Astrocyte (in vitro differentiated cells and primary cell): ENCODE measurements around the gene DRICH1. TPM values are rescaled to one million over a fixed set of nuclear protein-coding genes. Genes with fewer than 3 reads are reported as not detected.
"Not testable (repeated sequence)": the region's sequence is repeated elsewhere in the genome, so short reads cannot be mapped to it uniquely, and the experiment has no call there.

Source experiments
- DNase-seq: peaks from one replicate; pipeline ENCODE4 v3.0.0-alpha.2; 2010; ENCODE audit warnings: low read depth
- FAIRE-seq: peaks from 2 replicates; lab custom pipeline; 2011; peaks lifted over from hg19 to GRCh38; lab: Jason Lieb, UNC
- H2AFZ ChIP-seq: 2 replicates; pipeline ENCODE4 v1.6.0; 2012; ENCODE audit warnings: low read depth, low read length, inconsistent platforms
- H3K27ac ChIP-seq: 2 replicates; pipeline ENCODE4 v1.5.1; 2011; ENCODE audit warnings: low read depth, low read length, inconsistent platforms
- H3K27me3 ChIP-seq: 2 replicates; pipeline ENCODE4 v1.6.0; 2011; ENCODE audit warnings: low read length, inconsistent platforms; ENCODE audit not compliant: insufficient read depth
- H3K36me3 ChIP-seq: 2 replicates; pipeline ENCODE4 v1.5.1; 2011; ENCODE audit warnings: low read length, inconsistent platforms; ENCODE audit not compliant: insufficient read depth
- H3K4me1 ChIP-seq: 2 replicates; pipeline ENCODE4 v1.5.1; 2011; ENCODE audit warnings: low read length, inconsistent platforms; ENCODE audit not compliant: insufficient read depth
- H3K4me2 ChIP-seq: 2 replicates; pipeline ENCODE4 v1.6.0; 2012; ENCODE audit warnings: low read length, inconsistent platforms
- H3K4me3 ChIP-seq: 2 replicates; pipeline ENCODE4 v1.5.1; 2011; ENCODE audit warnings: low read depth, mild to moderate bottlenecking, low read length, inconsistent platforms; ENCODE audit not compliant: insufficient read depth
- H3K79me2 ChIP-seq: 2 replicates; pipeline ENCODE4 v1.6.0; 2012; ENCODE audit warnings: mild to moderate bottlenecking, low read length, inconsistent platforms; ENCODE audit not compliant: insufficient read depth
- H3K9ac ChIP-seq: 2 replicates; pipeline ENCODE4 v1.6.0; 2012; ENCODE audit warnings: mild to moderate bottlenecking, low read length, inconsistent platforms
- H3K9me3 ChIP-seq: 2 replicates; pipeline ENCODE4 v1.5.1; 2012; ENCODE audit warnings: low read depth, mild to moderate bottlenecking, low read length, inconsistent platforms; ENCODE audit not compliant: insufficient read depth
- H4K20me1 ChIP-seq: 2 replicates; pipeline ENCODE4 v1.6.0; 2012; ENCODE audit warnings: low read length, inconsistent platforms; ENCODE audit not compliant: insufficient read depth
- H3K27ac Mint-ChIP-seq: one replicate; pipeline ENCODE4 v1.8.0; 2021; ENCODE audit warnings: mild to moderate bottlenecking, mixed read lengths; ENCODE audit not compliant: unreplicated experiment
- H3K27me3 Mint-ChIP-seq: one replicate; pipeline ENCODE4 v1.8.0; 2021; ENCODE audit warnings: low read depth, mixed read lengths; ENCODE audit not compliant: unreplicated experiment
- H3K36me3 Mint-ChIP-seq: one replicate; pipeline ENCODE4 v1.8.0; 2021; ENCODE audit warnings: low read depth, mixed read lengths; ENCODE audit not compliant: unreplicated experiment
- H3K4me1 Mint-ChIP-seq: one replicate; pipeline ENCODE4 v1.8.0; 2021; ENCODE audit warnings: low read depth, mixed read lengths; ENCODE audit not compliant: unreplicated experiment
- H3K4me3 Mint-ChIP-seq: one replicate; pipeline ENCODE4 v1.8.0; 2021; ENCODE audit warnings: mild to moderate bottlenecking, moderate library complexity, mixed read lengths; ENCODE audit not compliant: unreplicated experiment
- H3K9me3 Mint-ChIP-seq: one replicate; pipeline ENCODE4 v1.8.0; 2021; ENCODE audit warnings: mild to moderate bottlenecking, mixed read lengths; ENCODE audit not compliant: unreplicated experiment
- EZH2 ChIP-seq: IDR thresholded peaks from 2 replicates; pipeline ENCODE4 v1.6.1; 2012; ENCODE audit warnings: mild to moderate bottlenecking, low read length, inconsistent platforms; ENCODE audit not compliant: insufficient read depth
- total RNA-seq: library from RNA; stranded (reverse); gene quantifications from 2 replicates; pipeline ENCODE4 v1.2.1, GENCODE V29; 2021
- TF ChIP-seq, protein P1 (sequence below): IDR thresholded peaks from 2 replicates; pipeline ENCODE4 v1.5.1; 2011; ENCODE audit warnings: low read depth, mild to moderate bottlenecking, inconsistent platforms, low read length, moderate library complexity; ENCODE audit not compliant: insufficient read depth

The DRICH1 gene
- total RNA-seq, 1 donor from 2014 or later, result not detected

DNA sequence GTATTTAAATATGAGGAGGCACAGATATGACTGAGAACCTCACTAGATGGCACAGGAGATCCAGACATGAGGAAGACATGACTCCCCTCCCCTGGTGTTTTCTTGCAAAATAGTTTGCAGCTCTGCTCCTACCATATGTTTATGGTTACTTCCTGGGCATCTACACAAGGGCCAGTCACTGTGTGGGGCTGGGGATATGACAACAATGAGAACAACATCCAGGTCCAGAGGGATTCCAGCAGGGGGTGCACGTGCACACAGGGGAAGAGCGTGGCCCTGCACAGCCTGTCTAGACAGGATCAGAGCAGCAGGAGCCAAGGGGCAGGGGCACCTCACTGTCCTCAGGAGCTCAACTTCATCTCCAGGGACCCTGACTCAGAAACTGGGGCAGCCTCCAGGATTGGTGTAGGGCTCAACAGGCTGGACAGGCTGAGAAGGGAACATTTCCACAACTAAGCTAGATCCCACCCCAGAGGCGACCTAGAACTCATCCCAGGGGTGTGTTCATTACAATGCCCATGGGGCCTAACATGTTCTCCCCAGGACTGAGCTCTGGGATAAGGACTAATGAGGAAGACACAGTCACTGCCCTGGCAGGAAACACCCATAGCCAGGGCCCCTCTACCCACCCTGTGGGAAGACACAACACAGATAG is 4.6 kb downstream of the DRICH1 start:
- H3K9me3 Mint-ChIP-seq, H2AFZ ChIP-seq, H3K27me3 ChIP-seq, H3K4me1 Mint-ChIP-seq, DNase-seq, H3K9ac ChIP-seq, H3K9me3 ChIP-seq, H3K36me3 ChIP-seq, FAIRE-seq, H3K4me3 Mint-ChIP-seq, H3K27ac ChIP-seq, H3K4me2 ChIP-seq, H4K20me1 ChIP-seq, H3K4me3 ChIP-seq, H3K27ac Mint-ChIP-seq, H3K79me2 ChIP-seq, H3K36me3 Mint-ChIP-seq, H3K4me1 ChIP-seq: not testable (repeated sequence)
- H3K27me3 Mint-ChIP-seq, result peaks cover 41% of the 10 kb centered on the region

DNA sequence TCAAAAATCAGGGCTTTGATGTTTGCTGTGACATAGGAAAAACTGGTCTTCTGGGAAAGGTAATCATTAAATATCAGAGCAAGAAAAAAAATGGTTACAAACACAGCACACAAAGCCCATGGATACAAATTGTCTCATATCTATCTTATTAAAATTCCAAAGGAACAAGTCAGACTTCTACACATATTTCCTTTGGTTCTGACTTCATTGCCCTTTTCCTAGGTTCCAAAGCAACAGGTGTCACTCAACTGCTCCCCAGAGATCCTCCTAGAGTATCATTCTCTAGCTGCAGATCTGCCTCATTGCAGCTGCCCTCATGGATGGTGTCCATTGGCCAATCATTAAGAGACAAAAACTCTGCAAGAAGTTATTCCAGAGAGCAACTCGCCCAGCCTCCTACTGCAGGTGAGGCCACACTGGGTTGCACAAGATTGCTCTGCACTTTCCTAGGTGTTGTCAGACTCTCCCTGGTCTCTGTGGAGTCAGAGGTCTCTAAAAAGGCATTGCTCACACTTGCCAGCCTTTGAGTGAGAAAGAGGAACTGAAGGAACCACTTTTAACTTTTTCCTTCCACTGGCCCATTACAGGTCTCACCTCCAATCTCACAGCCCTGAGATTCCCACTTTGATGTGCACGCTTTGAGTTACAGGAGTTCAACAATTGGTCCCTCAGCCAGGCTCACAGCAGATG is 5.7 kb downstream of the DRICH1 start:
- peaks cover 44% of the 10 kb centered on the region for H3K27me3 Mint-ChIP-seq

DNA sequence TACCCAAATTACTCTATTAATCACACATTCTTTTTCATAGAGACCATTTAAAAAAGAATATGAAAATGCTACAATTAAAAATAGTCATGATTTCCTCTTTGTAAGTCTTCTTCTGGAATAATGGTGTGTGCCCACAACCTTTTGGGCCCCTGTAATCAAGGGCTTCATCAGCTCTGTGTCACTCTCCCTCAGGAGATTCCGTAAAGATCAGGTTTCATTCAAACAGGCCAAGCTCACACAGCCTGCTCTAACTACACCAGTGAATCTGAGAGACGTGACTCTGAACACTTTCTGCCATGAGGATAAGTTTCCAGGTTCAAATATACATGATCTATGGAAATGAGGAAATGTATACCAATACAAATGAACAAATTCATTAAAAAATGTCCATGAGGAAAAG is 9.5 kb downstream of the DRICH1 start:
- no peak overlapping the region for H3K27ac ChIP-seq
- H3K9me3 ChIP-seq, result no peaks in the 10 kb centered on the region
- Mint-ChIP-seq H3K9me3 (no peaks in the 10 kb centered on the region), H3K4me1 (peaks cover 5% of the 10 kb centered on the region), H3K27ac (no peak overlapping the region), H3K36me3 (no peaks in the 10 kb centered on the region), H3K27me3 (peaks cover 47% of the 10 kb centered on the region), H3K4me3 (no peak overlapping the region)
- no peaks in the 10 kb centered on the region for H3K79me2 ChIP-seq
- no peaks in the 10 kb centered on the region for H3K27me3 ChIP-seq
- no peak overlapping the region for H3K4me2 ChIP-seq
- H2AFZ ChIP-seq, result no peak overlapping the region
- TF ChIP-seq EZH2, result no peak
- TF ChIP-seq, protein P1, sequence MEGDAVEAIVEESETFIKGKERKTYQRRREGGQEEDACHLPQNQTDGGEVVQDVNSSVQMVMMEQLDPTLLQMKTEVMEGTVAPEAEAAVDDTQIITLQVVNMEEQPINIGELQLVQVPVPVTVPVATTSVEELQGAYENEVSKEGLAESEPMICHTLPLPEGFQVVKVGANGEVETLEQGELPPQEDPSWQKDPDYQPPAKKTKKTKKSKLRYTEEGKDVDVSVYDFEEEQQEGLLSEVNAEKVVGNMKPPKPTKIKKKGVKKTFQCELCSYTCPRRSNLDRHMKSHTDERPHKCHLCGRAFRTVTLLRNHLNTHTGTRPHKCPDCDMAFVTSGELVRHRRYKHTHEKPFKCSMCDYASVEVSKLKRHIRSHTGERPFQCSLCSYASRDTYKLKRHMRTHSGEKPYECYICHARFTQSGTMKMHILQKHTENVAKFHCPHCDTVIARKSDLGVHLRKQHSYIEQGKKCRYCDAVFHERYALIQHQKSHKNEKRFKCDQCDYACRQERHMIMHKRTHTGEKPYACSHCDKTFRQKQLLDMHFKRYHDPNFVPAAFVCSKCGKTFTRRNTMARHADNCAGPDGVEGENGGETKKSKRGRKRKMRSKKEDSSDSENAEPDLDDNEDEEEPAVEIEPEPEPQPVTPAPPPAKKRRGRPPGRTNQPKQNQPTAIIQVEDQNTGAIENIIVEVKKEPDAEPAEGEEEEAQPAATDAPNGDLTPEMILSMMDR, result no peak
- no peak overlapping the region for H3K4me3 ChIP-seq
- H3K9ac ChIP-seq, result no peak overlapping the region
- no peaks in the 10 kb centered on the region for H3K36me3 ChIP-seq
- no peak for FAIRE-seq
- no peaks in the 10 kb centered on the region for H3K4me1 ChIP-seq
- no peaks in the 10 kb centered on the region for H4K20me1 ChIP-seq
- no peak for DNase-seq

More for the DNA sequence above, 5.7 kb downstream of the DRICH1 start:
- Mint-ChIP-seq H3K9me3 (no peaks in the 10 kb centered on the region), H3K36me3 (no peaks in the 10 kb centered on the region), H3K4me1 (peaks cover 5% of the 10 kb centered on the region), H3K27ac (no peak overlapping the region), H3K4me3 (no peak overlapping the region)
- H3K4me3 ChIP-seq, result no peak overlapping the region
- no peaks in the 10 kb centered on the region for H4K20me1 ChIP-seq
- H3K9me3 ChIP-seq, result no peaks in the 10 kb centered on the region
- H3K9ac ChIP-seq, result no peak overlapping the region
- no peak overlapping the region for H3K27ac ChIP-seq
- no peaks in the 10 kb centered on the region for H3K27me3 ChIP-seq
- FAIRE-seq (no peak), DNase-seq (no peak)
- H3K4me2 ChIP-seq, result no peak overlapping the region
- no peak for TF ChIP-seq EZH2
- TF ChIP-seq, protein P1, result no peak
- H3K4me1 ChIP-seq, result no peaks in the 10 kb centered on the region
- H3K36me3 ChIP-seq, result no peaks in the 10 kb centered on the region
- no peak overlapping the region for H2AFZ ChIP-seq
- H3K79me2 ChIP-seq, result no peaks in the 10 kb centered on the region

DNA sequence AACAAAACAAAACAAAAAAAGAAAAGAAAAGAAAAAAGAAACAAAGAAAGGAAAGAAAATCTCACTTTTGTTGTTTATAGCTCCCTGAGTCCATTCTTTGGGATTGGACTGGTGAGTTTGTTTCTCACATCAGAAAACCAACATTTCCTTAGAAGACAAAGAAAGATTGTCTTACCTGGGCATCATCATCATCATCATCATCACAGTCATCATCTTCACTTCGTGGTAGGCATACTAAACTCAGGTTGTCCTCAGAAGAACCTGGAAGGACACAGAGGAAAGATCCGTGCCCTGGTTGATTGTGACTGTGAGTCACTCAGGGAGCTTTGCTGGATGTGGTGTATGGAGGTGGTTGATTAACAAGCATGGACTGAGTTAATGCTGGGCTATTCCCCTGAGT is 10.2 kb downstream of the DRICH1 start:
- H3K9me3 Mint-ChIP-seq, H3K4me1 Mint-ChIP-seq, H3K36me3 ChIP-seq, FAIRE-seq, H3K79me2 ChIP-seq, H3K4me2 ChIP-seq, H3K9me3 ChIP-seq, H4K20me1 ChIP-seq, H3K27ac ChIP-seq, H3K4me1 ChIP-seq, H3K4me3 ChIP-seq, H3K27ac Mint-ChIP-seq, H3K27me3 ChIP-seq, H3K4me3 Mint-ChIP-seq, H3K9ac ChIP-seq, H3K36me3 Mint-ChIP-seq, H2AFZ ChIP-seq, DNase-seq: not testable (repeated sequence)
- H3K27me3 Mint-ChIP-seq, result peaks cover 50% of the 10 kb centered on the region
